Gastrocnemius medialis (tissue), 4 donors: Measurements from ENCODE around the gene ITPK1. TPM values are rescaled to one million over a fixed set of nuclear protein-coding genes. Genes with fewer than 3 reads are reported as not detected.

Experiments
- ATAC-seq, 2 donors: fragments of 150-250 bp; one replicate each; pipeline ENCODE4 v1.9.1; 2016
- DNase-seq, 2 donors: peaks; one replicate each; pipeline ENCODE4 v3.0.0-alpha.2; 2019
- H3K27ac ChIP-seq, 4 donors: fragments of 200-600 bp; sonication (generic); 1 replicate in 1 of 4; 2 replicates in 3 of 4; pipeline ENCODE4 v1.5.1; 2016 to 2018; ENCODE audit warnings: mild to moderate bottlenecking in 2 of 4, moderate library complexity in 1 of 4
- H3K27me3 ChIP-seq, 3 donors: fragments of 200-600 bp; sonication (generic) in 2 of 3; 1 replicate in 1 of 3; 2 replicates in 2 of 3; pipeline versions ENCODE4 v1.5.1 to v1.6.0; 2016 to 2019; ENCODE audit warnings: mild to moderate bottlenecking in 1 of 3, moderate library complexity in 1 of 3
- H3K36me3 ChIP-seq, 2 donors: fragments of 200-600 bp; sonication (generic) in 1 of 2; one replicate each; pipeline ENCODE4 v1.5.1; 2017 to 2018
- H3K4me1 ChIP-seq, 2 donors: fragments of 200-600 bp; sonication (generic) in 1 of 2; one replicate each; pipeline ENCODE4 v1.5.1; 2016 to 2017; ENCODE audit warnings: mild to moderate bottlenecking in 2 of 2
- H3K4me3 ChIP-seq, 4 donors: fragments of 200-600 bp; sonication (generic) in 3 of 4; 1 replicate in 1 of 4; 2 replicates in 3 of 4; pipeline ENCODE4 v1.5.1; 2016 to 2019; ENCODE audit warnings: mild to moderate bottlenecking in 2 of 4
- H3K9me3 ChIP-seq, 3 donors: fragments of 200-600 bp; sonication (generic) in 2 of 3; 1 replicate in 1 of 3; 2 replicates in 2 of 3; pipeline ENCODE4 v1.5.1; 2016 to 2019
- POLR2A ChIP-seq, 2 donors: fragments of 450-650 bp; IDR thresholded peaks; one replicate each; pipeline ENCODE4 v1.6.1; 2017; ENCODE audit warnings: antibody characterized with exemption in 2 of 2, mild to moderate bottlenecking in 2 of 2, moderate library complexity in 2 of 2
- in situ Hi-C, 4 donors: fragments of 200-750 bp; cut with MboI; loops; one replicate each; pipeline versions ENCODE4 v1.15.0 to v1.8.0; 2017; ENCODE audit warnings: low sequenced_read_pairs in 4 of 4
- intact Hi-C: fragments of 100-400 bp; cut with DNase I; formaldehyde crosslinking; loops from one replicate; pipeline ENCODE4 v1.15.1; 2023; ENCODE audit warnings: low total_unique reads
- total RNA-seq, 4 donors: library from RNA; depleted of rRNA; stranded (reverse); fragments of >200 nt; gene quantifications; one replicate each; pipeline versions ENCODE4 v1.1.0 to v1.2.3, GENCODE V29; 2016
- TF ChIP-seq, protein P1 (sequence below), 5 experiments: fragments of 450-650 bp in 3 of 5; fragments of 200-600 bp in 2 of 5; sonication (generic) in 2 of 5; IDR thresholded peaks in 4 of 5; conservative IDR thresholded peaks in 1 of 5; 1 replicate in 4 of 5; 2 replicates in 1 of 5; pipeline ENCODE4 v1.5.1; 2016 to 2019; ENCODE audit warnings: antibody characterized with exemption in 5 of 5, mild to moderate bottlenecking in 3 of 5, moderate library complexity in 3 of 5

The ITPK1 gene
- total RNA-seq, 4 donors from 2014 or later = 49.7 to 80.1 (median 53.6) TPM

DNA sequence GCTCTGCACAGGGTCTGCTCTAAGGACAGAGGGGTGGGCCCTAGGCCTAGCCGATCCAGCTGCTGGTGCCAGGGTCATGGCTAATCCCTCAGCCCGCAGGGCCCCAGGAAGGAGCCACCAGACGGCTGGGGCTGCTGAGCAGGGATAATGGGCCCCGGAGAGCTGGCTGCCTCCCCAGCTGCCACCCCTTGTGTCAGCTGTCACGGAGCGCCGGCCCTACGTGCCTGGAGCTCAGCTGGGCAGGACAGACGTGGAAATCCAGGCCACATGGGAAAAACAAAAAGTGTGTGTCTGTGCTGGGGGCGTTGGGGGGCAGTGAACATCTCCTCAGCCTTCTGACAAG is 156.6 kb downstream of the ITPK1 start:
- Histone ChIP-seq H3K9me3 (no peaks in the 10 kb centered on the region), H3K4me3 (no peak overlapping the region), H3K36me3 (peaks cover 0 to 9% of the 10 kb centered on the region in 2 donors), H3K4me1 (no peaks in the 10 kb centered on the region), H3K27ac (no peak overlapping the region), H3K27me3 (no peaks in the 10 kb centered on the region)
- no peak for DNase-seq
- intact Hi-C loops = no loop called here
- in situ Hi-C loops = loop anchor here in 1 of 4 donors (10.0 kb wide), 1 partner anchor 176 kb away; no protein-coding TSS in a partner anchor
- TF ChIP-seq, protein P1, sequence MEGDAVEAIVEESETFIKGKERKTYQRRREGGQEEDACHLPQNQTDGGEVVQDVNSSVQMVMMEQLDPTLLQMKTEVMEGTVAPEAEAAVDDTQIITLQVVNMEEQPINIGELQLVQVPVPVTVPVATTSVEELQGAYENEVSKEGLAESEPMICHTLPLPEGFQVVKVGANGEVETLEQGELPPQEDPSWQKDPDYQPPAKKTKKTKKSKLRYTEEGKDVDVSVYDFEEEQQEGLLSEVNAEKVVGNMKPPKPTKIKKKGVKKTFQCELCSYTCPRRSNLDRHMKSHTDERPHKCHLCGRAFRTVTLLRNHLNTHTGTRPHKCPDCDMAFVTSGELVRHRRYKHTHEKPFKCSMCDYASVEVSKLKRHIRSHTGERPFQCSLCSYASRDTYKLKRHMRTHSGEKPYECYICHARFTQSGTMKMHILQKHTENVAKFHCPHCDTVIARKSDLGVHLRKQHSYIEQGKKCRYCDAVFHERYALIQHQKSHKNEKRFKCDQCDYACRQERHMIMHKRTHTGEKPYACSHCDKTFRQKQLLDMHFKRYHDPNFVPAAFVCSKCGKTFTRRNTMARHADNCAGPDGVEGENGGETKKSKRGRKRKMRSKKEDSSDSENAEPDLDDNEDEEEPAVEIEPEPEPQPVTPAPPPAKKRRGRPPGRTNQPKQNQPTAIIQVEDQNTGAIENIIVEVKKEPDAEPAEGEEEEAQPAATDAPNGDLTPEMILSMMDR (IDR thresholded peaks at IDR 0.05 in 4 of 5, conservative IDR thresholded peaks at IDR 0.05 in 1 of 5) = no peak
- TF ChIP-seq POLR2A (IDR thresholded peaks at IDR 0.05) = no peak
- ATAC-seq = no peak

DNA sequence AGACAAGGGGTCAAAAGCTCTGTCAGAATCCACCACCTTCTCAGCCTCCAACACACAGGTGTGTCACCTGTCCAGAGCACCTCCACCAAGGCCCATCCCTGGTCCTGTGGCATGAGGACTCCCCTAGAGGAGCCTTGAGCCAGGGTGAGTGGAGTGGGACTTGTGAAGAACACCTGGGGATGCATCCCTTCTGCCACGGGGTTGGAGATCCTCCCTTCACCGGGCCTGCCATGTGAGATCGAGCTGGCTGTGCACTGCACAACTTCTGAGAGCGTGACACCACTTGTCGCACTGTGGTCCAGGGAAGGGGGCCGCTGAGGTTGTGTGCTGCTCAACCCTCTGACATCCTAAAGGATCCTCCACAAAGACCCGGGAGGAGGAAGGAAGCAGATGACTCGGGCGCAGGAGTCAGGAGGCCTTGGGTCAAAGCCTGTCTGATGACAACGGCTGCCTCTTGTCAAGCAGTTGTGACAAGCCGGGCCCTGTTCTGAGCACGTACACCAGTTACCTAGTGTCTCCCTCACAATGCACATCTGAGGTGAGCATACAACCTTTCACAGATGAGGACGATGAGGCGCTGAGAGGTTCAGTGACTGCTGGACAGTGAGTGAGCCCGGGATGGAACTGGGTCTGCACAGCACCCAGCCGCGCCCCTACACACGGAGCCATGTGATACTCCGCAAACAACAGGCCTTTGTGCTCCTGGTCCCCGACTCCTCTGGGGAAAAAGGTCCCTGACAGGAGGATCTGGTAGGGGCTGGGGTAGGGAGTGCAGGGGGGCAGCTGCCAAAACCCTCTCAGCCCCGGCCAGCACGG is 157.1 kb downstream of the ITPK1 start:
- no peak overlapping the region for H3K27ac ChIP-seq
- H3K9me3 ChIP-seq = no peaks in the 10 kb centered on the region
- H3K4me1 ChIP-seq = no peaks in the 10 kb centered on the region
- intact Hi-C loops (no loop called here), in situ Hi-C loops (loop anchor here in 1 of 4 donors (10.0 kb wide), 1 partner anchor 176 kb away; no protein-coding TSS in a partner anchor)
- H3K4me3 ChIP-seq = no peak overlapping the region
- no peak for ATAC-seq
- TF ChIP-seq, protein P1 (IDR thresholded peaks at IDR 0.05 in 4 of 5, conservative IDR thresholded peaks at IDR 0.05 in 1 of 5) = no peak
- TF ChIP-seq POLR2A (IDR thresholded peaks at IDR 0.05) = no peak
- DNase-seq = no peak
- peaks cover 0 to 9% of the 10 kb centered on the region in 2 donors for H3K36me3 ChIP-seq
- H3K27me3 ChIP-seq = no peaks in the 10 kb centered on the region

- no peak for DNase-seq
- intact Hi-C loops = no loop called here
- H3K9me3 ChIP-seq = no peaks in the 10 kb centered on the region
- no peak for ATAC-seq
- TF ChIP-seq POLR2A (IDR thresholded peaks at IDR 0.05) = no peak
- TF ChIP-seq, protein P1 (IDR thresholded peaks at IDR 0.05 in 4 of 5, conservative IDR thresholded peaks at IDR 0.05 in 1 of 5) = no peak
- H3K36me3 ChIP-seq = peaks cover 0 to 9% of the 10 kb centered on the region in 2 donors
- H3K27me3 ChIP-seq = no peaks in the 10 kb centered on the region
- H3K4me1 ChIP-seq = no peaks in the 10 kb centered on the region
- H3K27ac ChIP-seq = no peak overlapping the region
- no peak overlapping the region for H3K4me3 ChIP-seq
- in situ Hi-C loops = loop anchor here in 1 of 4 donors (10.0 kb wide), 1 partner anchor 178 kb away; no protein-coding TSS in a partner anchor
Observed at GRCh38 chr14:92956961-92957360, 158.8 kb downstream of the ITPK1 start.

GRCh38 chr14:92955381-92955780 is 160.3 kb downstream of the ITPK1 start:
- H3K9me3 ChIP-seq = no peaks in the 10 kb centered on the region
- no peak overlapping the region for H3K27ac ChIP-seq
- H3K4me1 ChIP-seq = peaks cover 0 to 3% of the 10 kb centered on the region in 2 donors
- H3K27me3 ChIP-seq = no peaks in the 10 kb centered on the region
- H3K36me3 ChIP-seq = peaks cover 0 to 9% of the 10 kb centered on the region in 2 donors
- H3K4me3 ChIP-seq = no peak overlapping the region
- ATAC-seq (no peak), DNase-seq (no peak)
- in situ Hi-C loops (loop anchor here in 1 of 4 donors (10.0 kb wide), 1 partner anchor 179 kb away; no protein-coding TSS in a partner anchor), intact Hi-C loops (no loop called here)
- TF ChIP-seq, protein P1 (IDR thresholded peaks at IDR 0.05 in 4 of 5, conservative IDR thresholded peaks at IDR 0.05 in 1 of 5) = no peak
- no peak for TF ChIP-seq POLR2A (IDR thresholded peaks at IDR 0.05)
